GM21825 (cell line): ENCODE data around the gene MORN1.

ENCODE experiments used
- ATAC-seq: cut with Tn5 transposase; IDR thresholded peaks from one replicate; pipeline ENCODE4 v1.9.1; 2021; ENCODE audit warnings: mild to moderate bottlenecking, moderate library complexity; ENCODE audit not compliant: unreplicated experiment

Gene MORN1

DNA sequence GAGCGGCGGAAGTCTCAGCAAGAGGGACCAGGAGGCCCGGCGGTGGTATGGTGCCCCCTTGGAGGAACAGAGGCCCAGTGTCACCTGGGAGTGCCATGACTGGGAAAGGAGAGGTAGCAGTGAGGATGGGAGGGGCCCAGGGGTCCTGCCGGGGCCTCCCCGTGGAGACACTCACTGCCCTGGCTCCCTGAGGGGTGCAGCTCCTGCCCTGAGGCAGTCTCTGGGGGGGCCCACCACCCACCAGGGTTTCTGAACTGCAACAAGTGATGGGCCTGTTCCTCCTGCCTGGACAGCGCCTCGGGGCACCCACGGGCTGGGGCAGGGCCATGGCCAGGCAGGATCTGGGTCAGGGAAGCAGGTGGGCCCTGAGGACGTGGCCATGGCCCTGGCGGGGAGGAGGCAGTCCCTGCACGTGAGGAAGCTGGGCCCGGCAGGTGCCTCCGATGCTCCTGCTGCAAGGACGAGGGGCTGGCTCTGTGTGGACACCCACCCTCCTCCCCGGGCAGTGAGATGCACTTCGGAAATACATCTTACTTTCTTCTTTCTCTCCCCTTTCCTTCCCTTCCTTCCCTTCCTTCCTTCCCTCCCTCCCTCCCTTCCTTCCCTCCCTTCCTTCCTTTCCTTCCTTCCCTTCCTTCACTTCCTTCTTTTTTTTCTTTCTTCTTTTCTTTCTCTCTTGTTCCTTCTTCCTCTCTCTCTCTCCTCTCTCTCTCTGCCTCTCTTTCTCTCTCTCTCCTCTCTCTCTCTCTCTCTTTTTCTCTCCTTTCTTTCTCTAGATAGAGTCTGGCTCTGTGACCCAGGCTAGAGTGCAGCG, 66.6 kb downstream of the MORN1 start:
- no peak for ATAC-seq

GRCh38 chr1:2323451-2323974, 67.8 kb downstream of the MORN1 start:
- ATAC-seq, result no peak

- ATAC-seq, result no peak
These were observed 68.7 kb downstream of the MORN1 start for GRCh38 chr1:2322581-2323211.

- no peak for ATAC-seq
These were observed 69.2 kb downstream of the MORN1 start for GRCh38 chr1:2322065-2322571.

- ATAC-seq, result no peak
These were observed 70.3 kb downstream of the MORN1 start for GRCh38 chr1:2320760-2321667.

DNA sequence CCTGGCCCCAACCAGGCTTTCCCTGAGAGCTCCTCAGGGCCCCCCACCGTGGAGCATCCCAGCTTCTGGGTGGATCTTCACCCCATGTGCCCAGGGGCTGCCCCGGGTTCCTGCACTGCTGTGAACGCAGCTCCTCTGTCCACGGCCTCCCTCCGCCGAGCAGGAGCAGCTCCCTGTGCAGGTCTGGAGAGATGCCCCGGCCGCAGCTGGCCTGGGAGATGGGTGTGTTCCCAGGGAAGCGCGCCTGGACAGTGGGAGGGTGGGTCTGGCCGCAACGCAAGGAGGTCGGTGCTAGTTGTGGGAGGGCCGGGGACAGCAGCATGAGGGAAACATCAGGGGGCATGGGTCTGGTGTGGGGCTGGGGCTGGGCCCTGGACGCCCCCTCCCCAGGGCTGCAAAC, 71.3 kb downstream of the MORN1 start:
- ATAC-seq, result no peak

- ATAC-seq, result no peak
These were observed 72.1 kb downstream of the MORN1 start for GRCh38 chr1:2319291-2319690.

GRCh38 chr1:2318314-2319278, 72.8 kb downstream of the MORN1 start:
- no peak for ATAC-seq

DNA sequence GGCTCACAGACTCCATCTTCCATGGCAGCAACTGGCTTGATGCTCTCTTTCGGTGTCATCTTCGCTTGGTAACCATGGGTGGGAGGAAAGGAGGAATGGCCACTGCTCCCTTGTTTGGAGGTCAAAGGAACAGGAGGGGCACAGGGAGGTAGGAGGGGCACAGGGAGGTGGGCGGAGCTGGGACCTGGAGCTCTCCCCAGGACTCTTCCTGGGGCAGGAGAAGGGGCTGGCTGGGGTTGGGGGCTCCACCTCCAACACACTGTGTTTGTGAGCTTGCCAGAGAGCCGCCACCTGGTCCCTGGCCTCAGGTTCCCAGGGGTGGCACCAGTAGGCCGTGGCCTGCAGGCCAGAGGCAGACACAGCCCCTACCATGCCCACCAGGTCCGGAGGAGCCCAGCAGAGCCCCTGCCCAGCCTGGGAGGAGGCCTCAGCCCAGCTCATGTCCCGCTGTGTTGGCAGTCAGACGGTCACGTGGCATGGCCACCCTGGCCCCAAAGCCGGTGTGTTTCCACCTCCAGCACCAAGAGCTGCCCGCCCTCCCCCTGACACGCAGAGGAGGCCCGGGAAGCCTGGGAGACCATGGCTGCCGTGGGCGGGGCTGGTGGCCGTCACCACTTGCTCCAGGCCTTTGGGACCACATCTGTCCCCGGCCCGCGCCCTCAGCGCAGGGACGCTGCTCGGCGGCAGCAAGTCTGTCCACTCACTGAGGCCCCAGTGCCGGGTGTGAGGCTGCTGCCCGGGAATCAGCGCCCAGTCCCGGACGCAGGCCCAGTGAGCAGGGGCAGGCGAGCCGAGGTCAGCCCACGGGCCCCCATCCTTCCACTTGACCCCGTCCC, 73.9 kb downstream of the MORN1 start:
- no peak for ATAC-seq

GRCh38 chr1:2316451-2316961, 74.8 kb downstream of the MORN1 start:
- no peak for ATAC-seq

DNA sequence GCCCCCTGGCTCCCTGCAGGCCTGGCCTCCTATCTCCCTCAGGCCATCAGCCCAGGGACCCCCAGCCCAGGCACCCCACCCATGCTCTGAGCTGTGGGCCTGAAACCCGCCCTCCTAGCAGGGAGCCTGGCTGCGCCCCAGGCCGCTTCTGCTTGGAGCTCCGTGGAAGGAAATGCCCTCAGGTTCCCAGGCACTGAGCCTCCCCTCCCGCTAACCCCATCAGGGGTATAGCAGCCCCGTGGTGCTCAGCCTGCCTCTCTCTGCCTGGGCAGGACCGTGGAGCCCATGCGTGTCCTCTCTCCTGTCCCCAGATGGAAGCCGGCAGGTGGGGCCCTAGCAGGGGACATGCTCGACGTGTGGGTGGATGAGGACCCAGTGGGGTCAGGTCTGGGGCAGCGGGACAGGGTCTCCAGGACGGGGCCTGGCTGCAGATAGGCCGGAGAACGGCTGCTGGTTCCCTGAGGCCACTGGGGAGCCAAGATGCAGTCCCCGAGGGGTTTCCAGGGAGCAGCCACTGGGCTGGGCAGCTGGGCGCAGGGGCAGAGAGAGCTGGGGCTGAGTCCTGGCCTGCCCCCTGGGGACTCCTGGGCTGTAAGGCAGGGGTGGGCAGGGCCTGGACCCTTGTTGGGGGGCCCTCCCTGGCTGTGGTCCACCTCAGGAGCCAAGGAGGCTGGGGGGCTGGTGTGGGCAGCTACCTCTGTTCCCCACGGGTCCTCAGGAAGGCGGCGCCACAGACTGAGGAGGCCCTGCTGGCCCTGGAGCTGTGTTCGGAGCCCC, 75.5 kb downstream of the MORN1 start:
- ATAC-seq, result no peak

- no peak for ATAC-seq
These were observed 76.3 kb downstream of the MORN1 start for GRCh38 chr1:2314803-2315673.

DNA sequence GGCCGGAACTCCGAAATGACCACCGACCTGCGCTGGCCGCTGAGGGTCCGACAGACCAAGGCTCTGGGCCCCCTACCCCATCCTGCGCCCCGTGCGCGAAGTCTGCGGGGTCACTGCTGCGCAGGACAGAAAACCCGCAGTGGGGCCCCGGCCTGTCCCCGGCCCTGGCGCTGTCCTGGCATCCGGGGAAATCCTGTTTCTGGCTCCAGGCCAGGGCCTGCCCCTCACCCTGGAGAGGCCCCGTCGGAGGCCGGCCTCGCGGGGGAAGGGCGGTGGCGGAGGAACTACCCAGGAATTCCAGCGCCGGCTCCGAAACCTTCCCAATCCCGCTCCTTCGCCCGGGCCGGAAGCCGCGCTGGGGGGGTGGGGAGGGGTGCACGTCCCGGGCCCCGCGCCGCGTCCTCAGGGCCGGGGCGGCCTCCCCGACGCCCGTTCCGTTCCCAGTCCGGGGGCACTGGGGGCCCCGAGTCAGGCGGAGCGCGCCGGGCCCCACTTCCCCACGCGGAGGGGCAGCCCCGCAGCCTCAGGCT, 77.0 kb downstream of the MORN1 start:
- no peak for ATAC-seq

DNA sequence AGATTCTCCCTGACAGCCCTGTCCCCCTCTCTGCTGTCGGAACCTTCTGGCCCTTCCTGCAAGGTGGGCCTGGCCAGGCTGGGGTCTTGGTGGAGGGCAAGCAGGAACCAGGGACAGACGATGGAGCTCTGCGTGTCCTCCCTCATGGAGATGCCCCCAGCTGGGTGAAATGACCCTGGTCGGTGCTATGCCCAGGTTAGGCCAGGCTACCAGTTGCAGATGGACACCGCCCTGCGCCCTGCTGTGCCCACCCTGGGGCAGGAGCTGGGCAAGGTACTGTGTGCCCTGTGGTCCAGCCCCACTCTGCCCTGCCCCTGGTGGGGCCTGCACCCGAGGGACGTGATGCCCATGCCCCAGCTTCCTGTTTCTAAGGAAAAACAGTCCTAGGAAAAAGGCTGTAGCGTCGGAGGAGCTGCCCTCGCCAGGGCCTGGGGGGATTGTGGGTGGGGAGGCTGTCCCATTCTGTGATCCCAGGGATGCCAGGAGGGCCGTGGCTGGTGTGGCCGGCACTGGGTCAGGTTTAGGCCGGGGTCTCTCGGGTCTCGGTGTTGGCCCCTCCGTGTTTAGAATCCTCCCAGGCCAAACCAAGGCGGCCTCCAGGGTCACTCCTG, 77.6 kb downstream of the MORN1 start:
- ATAC-seq, result no peak

DNA sequence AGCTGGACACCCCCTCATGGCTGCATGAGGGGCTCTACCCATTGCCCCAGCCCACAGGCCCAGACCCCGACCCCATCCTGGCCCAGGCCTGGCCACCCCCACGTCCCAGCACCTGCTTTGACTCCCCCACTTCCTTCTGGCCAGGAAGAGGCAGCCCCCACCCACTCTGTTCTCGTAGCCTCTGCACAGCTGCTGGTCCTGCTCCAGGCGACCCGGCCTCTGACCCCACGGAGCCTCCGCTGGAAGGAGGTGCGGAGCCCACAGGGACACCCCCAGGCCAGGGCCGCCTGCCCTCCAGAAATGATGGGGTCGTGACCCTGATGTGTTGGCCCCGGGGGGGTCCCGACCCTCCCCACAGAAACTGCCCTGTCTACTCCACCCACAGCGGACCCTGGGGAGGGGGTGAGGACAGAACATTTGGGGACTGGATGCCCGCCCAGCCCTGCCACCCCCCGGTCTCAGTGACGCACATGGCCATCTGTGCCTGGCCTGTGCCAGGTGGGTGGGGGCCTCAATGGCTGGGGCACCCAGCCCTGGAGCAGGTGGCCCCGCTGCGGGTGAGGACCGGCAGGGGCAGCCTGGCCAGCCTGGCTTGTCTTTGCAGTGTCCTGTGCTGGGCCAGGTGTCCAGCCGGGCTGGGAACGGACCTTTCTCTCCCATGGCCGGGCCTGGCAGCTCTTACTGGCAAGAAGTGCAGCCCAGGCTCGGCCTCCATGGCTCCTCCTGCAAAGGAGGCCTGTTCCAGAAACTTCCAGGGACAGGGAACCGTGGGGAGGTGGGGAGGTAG, 78.6 kb downstream of the MORN1 start:
- no peak for ATAC-seq

DNA sequence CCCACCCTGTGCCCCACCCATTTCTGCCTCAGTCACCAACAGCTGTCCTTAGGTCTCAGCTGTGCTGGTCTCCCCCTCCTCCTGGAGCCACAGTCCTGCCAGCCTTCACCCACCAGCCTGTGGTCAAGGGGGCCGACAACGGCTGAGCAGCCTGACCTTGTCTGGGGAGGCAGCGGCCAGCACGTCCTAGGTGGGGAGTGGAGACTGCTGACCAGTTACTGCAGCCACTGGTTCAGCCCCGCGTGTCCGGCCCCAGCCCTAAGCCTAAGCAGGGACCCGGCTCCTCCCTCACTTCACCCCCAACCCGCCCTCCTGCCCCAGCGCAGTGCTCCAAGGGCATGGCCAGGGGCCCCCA, 79.2 kb downstream of the MORN1 start:
- no peak for ATAC-seq
